HEK293 (cell line): ENCODE data around the gene TPRKB.
A peak's percentile ranks its signal among the peaks of the same experiment; 100 is the strongest.
"Not testable (repeated sequence)": the region's sequence is repeated elsewhere in the genome, so short reads cannot be mapped to it uniquely, and the experiment has no call there.

ENCODE experiments used
- CTCF ChIA-PET: fragments of 350-600 bp; formaldehyde crosslinking; extraction: SDS; loops from one replicate; lab custom pipeline; 2021; ENCODE audit warnings: antibody characterized with exemption; lab: Yijun Ruan, JAX
- POLR2A ChIA-PET: fragments of 300-600 bp; formaldehyde crosslinking; extraction: SDS; loops from one replicate; lab custom pipeline; 2020; ENCODE audit warnings: antibody characterized with exemption, inconsistent platforms; lab: Yijun Ruan, JAX
- H3K27ac ChIP-seq: fragments of 200-500 bp; sonication (Bioruptor generic); 2 replicates; pipeline ENCODE4 v1.5.1; 2014; ENCODE audit warnings: low read depth, low read length, control low read depth, inconsistent platforms; ENCODE audit errors: extremely low read depth
- H3K36me3 ChIP-seq, 2 experiments: fragments of 200-500 bp in 1 of 2; sonication (Bioruptor generic) in 1 of 2; 1 replicate in 1 of 2; 2 replicates in 1 of 2; pipeline ENCODE4 v1.5.1; 2014 to 2017; ENCODE audit warnings: inconsistent platforms in 2 of 2, low read length in 2 of 2; ENCODE audit not compliant: control insufficient read depth in 2 of 2, insufficient read depth in 1 of 2
- H3K4me1 ChIP-seq: fragments of 200-500 bp; sonication (Bioruptor generic); 2 replicates; pipeline ENCODE4 v1.5.1; 2014; ENCODE audit warnings: mild to moderate bottlenecking, low read length, inconsistent platforms; ENCODE audit not compliant: control insufficient read depth, insufficient read depth
- H3K4me3 ChIP-seq: 2 replicates; pipeline ENCODE4 v1.5.1; 2011; ENCODE audit warnings: low read depth, mild to moderate bottlenecking, control low read depth, low read length, moderate library complexity
- H3K9me3 ChIP-seq: fragments of 200-500 bp; sonication (Bioruptor generic); 2 replicates; pipeline ENCODE4 v1.5.1; 2014; ENCODE audit warnings: low read depth, low read length, inconsistent platforms; ENCODE audit not compliant: control insufficient read depth, insufficient read depth
- REST ChIP-seq: fragments of 450-650 bp; formaldehyde crosslinking; IDR thresholded peaks from 2 replicates; pipeline ENCODE4 v1.5.1; 2016; ENCODE audit warnings: missing biosample characterization, missing genetic modification characterization
- ZBTB11 ChIP-seq: fragments of 450-650 bp; formaldehyde crosslinking; conservative IDR thresholded peaks from 2 replicates; pipeline ENCODE4 v1.5.1; 2016; ENCODE audit warnings: low read depth, missing biosample characterization, missing genetic modification characterization
- ZNF140 ChIP-seq: fragments of 450-650 bp; formaldehyde crosslinking; IDR thresholded peaks from 2 replicates; pipeline ENCODE4 v1.5.1; 2016; ENCODE audit warnings: missing biosample characterization, missing genetic modification characterization
- ZNF394 ChIP-seq: fragments of 450-650 bp; formaldehyde crosslinking; IDR thresholded peaks from 2 replicates; pipeline ENCODE4 v1.5.1; 2016; ENCODE audit warnings: missing biosample characterization, missing genetic modification characterization, mild to moderate bottlenecking, moderate library complexity, borderline replicate concordance
- ZNF426 ChIP-seq: fragments of 450-650 bp; formaldehyde crosslinking; IDR thresholded peaks from 2 replicates; pipeline ENCODE4 v1.5.1; 2017; ENCODE audit warnings: missing biosample characterization, missing genetic modification characterization, mild to moderate bottlenecking, inconsistent platforms, moderate library complexity
- ZNF518A ChIP-seq: fragments of 450-650 bp; formaldehyde crosslinking; conservative IDR thresholded peaks from 2 replicates; pipeline ENCODE4 v1.5.1; 2016; ENCODE audit warnings: low read depth, missing biosample characterization, missing genetic modification characterization
- ZNF555 ChIP-seq: fragments of 450-650 bp; formaldehyde crosslinking; conservative IDR thresholded peaks from 2 replicates; pipeline ENCODE4 v1.5.1; 2017; ENCODE audit warnings: missing biosample characterization, mild to moderate bottlenecking, missing genetic modification characterization, inconsistent platforms
- ZNF623 ChIP-seq: fragments of 450-650 bp; formaldehyde crosslinking; IDR thresholded peaks from 2 replicates; pipeline ENCODE4 v1.5.1; 2016; ENCODE audit warnings: missing biosample characterization, missing genetic modification characterization

The TPRKB gene

GRCh38 chr2:73696521-73696920 is 40.6 kb downstream of the TPRKB start:
- H3K4me3 ChIP-seq, POLR2A ChIA-PET, H3K36me3 ChIP-seq, H3K4me1 ChIP-seq, H3K9me3 ChIP-seq, H3K27ac ChIP-seq: not testable (repeated sequence)
- CTCF ChIA-PET: interaction anchor here (0.6 kb wide), 1 partner anchor 37 kb away, joined by 3 read pairs; no protein-coding TSS in a partner anchor
- TF ChIP-seq ZNF426 (tag by site-specific recombination): peak; percentile 54
- peak; percentile 49; the same call in 1 of the 2 replicates for TF ChIP-seq ZNF623 (tag by site-specific recombination)
- TF ChIP-seq REST: 0 out of 2 replicates have a peak, but pooled peaks have one; percentile 29
- 0 out of 2 replicates have a peak, but pooled peaks have one; percentile 30 for TF ChIP-seq ZBTB11 (tag by site-specific recombination)
- peak; percentile 78 for TF ChIP-seq ZNF394 (tag by site-specific recombination)
- peak; percentile 65 for TF ChIP-seq ZNF518A (tag by site-specific recombination)
- TF ChIP-seq ZNF555: peak; percentile 51
- peak; percentile 54; the same call in 1 of the 2 replicates for TF ChIP-seq ZNF140 (tag by site-specific recombination)

- H3K36me3 ChIP-seq, H3K27ac ChIP-seq, POLR2A ChIA-PET, H3K9me3 ChIP-seq, H3K4me3 ChIP-seq, H3K4me1 ChIP-seq: not testable (repeated sequence)
- CTCF ChIA-PET: interaction anchor here (0.7 to 2.9 kb wide), 3 partner anchors 10 to 172 kb away, joined by 3 to 15 read pairs (median 3); no protein-coding TSS in a partner anchor
These were observed 46.6 kb downstream of the TPRKB start for GRCh38 chr2:73690372-73691088.

- H3K4me1 ChIP-seq, H3K4me3 ChIP-seq, H3K36me3 ChIP-seq, H3K9me3 ChIP-seq, H3K27ac ChIP-seq, POLR2A ChIA-PET: not testable (repeated sequence)
- CTCF ChIA-PET: interaction anchor here (2.9 kb wide), 1 partner anchor 8 kb away, joined by 15 read pairs; no protein-coding TSS in a partner anchor
These were observed 48.7 kb downstream of the TPRKB start for GRCh38 chr2:73688494-73688893.
